ENCODE results near the gene PDZD8.
"Not testable (repeated sequence)": the region's sequence is repeated elsewhere in the genome, so short reads cannot be mapped to it uniquely, and the experiment has no call there.

Gene PDZD8

GRCh38 chr10:117249493-117250093 lies 125.6 kb downstream of the PDZD8 start:
- no peak for DNase-seq

- DNase-seq: no peak
These were observed 126.3 kb downstream of the PDZD8 start for GRCh38 chr10:117248750-117249465.

GRCh38 chr10:117246997-117247671 lies 128.1 kb downstream of the PDZD8 start:
- no peak for DNase-seq

- no peak for DNase-seq
These were observed 132.8 kb downstream of the PDZD8 start for GRCh38 chr10:117242463-117242832.

- DNase-seq: no peak
These were observed 133.4 kb downstream of the PDZD8 start for GRCh38 chr10:117241541-117242462.

- DNase-seq: no peak
These were observed 134.4 kb downstream of the PDZD8 start, which contains the start of gene SLC18A2 for GRCh38 chr10:117240621-117241529. Gene SLC18A2, plus strand, starts transcription at chr10:117241114. Its CDS starts 580 bp downstream, at chr10:117241694.

GRCh38 chr10:117239721-117240620 lies 135.3 kb downstream of the PDZD8 start:
- DNase-seq: no peak

- no peak for DNase-seq
These were observed 136.2 kb downstream of the PDZD8 start for GRCh38 chr10:117239051-117239450.

GRCh38 chr10:117237401-117237991 lies 137.7 kb downstream of the PDZD8 start:
- no peak for DNase-seq

GRCh38 chr10:117230107-117230506 lies 145.1 kb downstream of the PDZD8 start:
- not testable (repeated sequence) for DNase-seq

GRCh38 chr10:117228210-117228609 lies 147.0 kb downstream of the PDZD8 start:
- no peak for DNase-seq

Data from DMS79 (cell line).